GM08714 (cell line): ENCODE measurements around the gene EIF5B.
"Not testable (repeated sequence)": the region's sequence is repeated elsewhere in the genome, so short reads cannot be mapped to it uniquely, and the experiment has no call there.

Experiments
- H3K4me3 ChIP-seq: fragments of 200-500 bp; sonication (Bioruptor generic); 2 replicates; pipeline ENCODE4 v1.5.1; 2014; ENCODE audit warnings: mild to moderate bottlenecking, low read length, inconsistent platforms
- ZNF274 ChIP-seq: IDR thresholded peaks from 2 replicates; pipeline ENCODE4 v1.6.1; 2012; ENCODE audit warnings: mild to moderate bottlenecking, low read depth, low read length

EIF5B gene

DNA sequence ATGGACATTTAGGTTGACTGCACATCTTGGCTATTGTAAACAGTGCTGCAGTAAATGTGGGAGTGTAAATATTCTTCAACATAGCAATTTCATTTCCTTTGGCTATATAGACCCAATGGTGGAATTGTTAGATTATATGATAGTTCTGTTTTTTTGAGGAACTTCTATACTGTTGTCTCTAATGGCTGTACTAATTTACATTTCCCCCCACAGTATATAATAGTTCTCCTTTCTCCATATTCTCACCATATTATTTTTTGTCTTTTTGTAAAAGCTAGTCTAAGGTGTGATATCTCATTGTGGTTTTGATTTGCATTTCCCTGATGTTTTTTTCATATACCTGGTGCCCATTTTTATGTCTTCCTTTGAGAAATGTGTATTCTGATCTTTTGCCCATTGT lies 13.0 kb downstream of the EIF5B start:
- no peak overlapping the region for H3K4me3 ChIP-seq
- TF ChIP-seq ZNF274, result no peak

DNA sequence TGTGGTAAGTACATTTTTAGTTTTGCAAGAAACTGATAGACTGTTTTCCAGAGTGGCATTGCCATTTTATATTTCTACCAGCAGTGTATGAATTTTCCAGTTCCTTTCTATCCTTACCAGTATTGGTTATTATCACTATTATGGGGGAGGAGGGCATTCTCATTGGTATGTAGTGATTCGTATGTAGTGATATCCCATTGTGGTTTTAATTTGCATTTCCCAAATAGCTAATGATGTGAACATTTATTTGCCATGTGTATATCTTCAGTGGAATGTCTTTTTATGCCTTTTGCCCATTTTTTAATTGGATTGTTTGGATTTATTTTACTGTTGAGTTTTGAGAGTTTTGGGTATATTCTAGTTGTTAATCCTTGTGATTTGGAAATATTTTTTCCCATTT lies 16.9 kb downstream of the EIF5B start:
- no peak overlapping the region for H3K4me3 ChIP-seq
- no peak for TF ChIP-seq ZNF274

DNA sequence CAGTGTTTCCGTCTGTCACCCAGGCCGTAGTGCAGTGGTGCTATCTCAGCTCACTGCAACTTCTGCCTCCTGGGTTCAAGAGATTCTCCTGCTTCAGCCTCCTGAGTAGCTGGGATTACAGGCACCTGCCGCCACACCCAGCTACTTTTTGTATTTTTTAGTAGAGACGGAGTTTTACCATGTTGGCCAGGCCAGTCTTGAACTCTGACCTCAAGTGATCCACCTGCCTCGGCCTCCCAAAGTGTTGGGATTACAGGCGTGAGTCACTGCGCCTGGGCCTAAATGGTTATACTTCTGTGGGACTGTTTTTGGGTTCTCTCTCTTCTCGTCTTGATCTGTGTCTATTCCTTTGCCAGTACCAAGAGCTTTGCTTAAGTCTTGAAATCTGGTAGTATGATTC lies 17.6 kb downstream of the EIF5B start:
- not testable (repeated sequence) for H3K4me3 ChIP-seq

DNA sequence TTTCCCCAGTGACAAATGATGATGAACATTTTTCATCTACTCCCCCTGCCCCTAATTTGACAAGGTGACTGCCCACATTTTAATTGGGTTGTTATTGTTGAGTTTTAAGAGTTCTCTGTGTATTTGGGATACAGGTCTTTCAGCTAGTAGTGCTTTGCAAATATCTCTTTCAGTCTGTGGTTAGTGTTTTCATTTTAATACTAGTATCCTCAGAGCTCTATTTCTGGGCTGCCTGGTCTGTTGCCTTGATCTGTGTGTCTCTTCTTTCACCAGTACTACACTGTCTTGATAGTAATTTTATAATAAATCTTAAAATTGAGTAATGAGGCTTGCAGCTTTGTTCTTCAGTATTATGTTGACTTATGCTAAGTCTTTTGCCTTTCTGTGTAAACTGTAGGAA lies 19.7 kb downstream of the EIF5B start:
- TF ChIP-seq ZNF274, result no peak
- no peak overlapping the region for H3K4me3 ChIP-seq

DNA sequence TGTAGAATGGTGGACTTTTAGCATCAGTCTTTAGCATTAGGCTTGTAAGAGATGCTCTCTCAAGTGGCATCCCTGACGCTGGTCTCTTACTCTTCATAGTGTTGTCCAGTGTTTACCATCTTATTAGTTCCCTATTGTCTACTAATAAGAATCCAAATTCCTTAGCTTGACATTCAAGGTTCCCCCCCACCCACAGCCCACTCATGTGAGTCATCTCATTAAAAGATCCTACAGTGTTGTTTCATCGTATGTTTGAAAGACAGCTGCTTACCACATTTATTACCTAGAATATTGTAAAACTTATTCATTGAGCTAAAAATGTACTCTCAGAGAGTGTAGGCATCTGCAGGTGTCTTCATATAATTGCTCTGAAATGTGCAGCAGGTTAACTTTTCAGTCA lies 28.5 kb downstream of the EIF5B start:
- no peak overlapping the region for H3K4me3 ChIP-seq
- TF ChIP-seq ZNF274, result no peak

DNA sequence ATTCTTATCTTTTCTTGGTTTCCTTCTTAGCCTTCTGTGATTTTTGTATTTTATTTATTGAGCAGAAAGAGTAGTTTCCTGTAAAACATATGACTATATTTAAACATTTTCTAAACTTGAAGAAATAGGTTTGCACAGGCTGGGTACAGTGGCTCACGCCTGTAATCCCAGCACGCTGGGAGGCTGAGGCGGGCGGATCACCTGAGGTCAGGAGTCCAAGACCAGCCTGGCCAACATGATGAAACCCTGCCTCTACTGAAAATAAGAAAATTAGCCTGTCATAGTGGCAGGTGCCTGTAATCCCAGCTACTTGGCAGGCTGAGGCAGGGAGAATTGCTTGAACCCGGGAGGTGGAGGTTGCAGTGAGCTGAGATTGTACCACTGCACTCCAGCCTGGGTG lies 31.7 kb downstream of the EIF5B start:
- not testable (repeated sequence) for H3K4me3 ChIP-seq

DNA sequence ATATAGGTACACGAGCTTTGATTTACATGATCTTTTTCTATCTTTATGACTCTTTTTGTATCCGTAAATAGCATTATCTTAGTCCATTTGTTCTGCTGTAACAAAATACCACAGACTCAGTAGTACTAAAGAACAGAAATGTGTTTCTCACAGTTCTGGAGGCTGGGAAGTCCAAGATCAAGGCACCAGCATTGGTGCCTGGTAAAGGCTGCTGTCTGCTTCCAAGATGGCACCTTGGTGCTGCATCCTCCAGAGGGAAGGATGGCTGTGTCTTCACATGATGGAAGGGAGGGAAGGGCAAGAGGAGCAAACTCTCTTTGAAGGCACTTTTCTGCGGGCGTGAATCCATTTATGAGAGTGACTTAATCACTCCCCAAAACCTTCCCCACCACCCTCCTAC lies 36.0 kb downstream of the EIF5B start:
- no peak for TF ChIP-seq ZNF274
- H3K4me3 ChIP-seq, result no peak overlapping the region

DNA sequence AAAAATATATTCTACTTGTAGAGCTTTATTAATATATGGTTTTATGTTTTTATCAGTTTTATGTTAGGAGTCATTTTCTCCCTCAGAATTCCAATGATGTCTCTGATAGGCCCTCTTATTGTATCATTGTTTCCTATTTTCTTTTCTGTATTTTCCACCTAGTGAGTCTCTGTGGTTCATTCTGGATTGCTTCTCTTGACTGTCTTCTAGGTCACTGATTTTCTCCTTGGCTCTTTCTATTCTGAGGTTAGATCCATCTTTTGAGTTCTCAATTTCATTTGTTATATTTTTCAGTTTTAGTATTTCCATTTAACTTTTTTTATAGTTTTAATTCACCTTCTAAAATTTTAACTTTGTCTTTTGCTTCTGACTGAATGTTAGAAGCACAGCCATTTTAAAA lies 37.6 kb downstream of the EIF5B start:
- TF ChIP-seq ZNF274, result no peak

DNA sequence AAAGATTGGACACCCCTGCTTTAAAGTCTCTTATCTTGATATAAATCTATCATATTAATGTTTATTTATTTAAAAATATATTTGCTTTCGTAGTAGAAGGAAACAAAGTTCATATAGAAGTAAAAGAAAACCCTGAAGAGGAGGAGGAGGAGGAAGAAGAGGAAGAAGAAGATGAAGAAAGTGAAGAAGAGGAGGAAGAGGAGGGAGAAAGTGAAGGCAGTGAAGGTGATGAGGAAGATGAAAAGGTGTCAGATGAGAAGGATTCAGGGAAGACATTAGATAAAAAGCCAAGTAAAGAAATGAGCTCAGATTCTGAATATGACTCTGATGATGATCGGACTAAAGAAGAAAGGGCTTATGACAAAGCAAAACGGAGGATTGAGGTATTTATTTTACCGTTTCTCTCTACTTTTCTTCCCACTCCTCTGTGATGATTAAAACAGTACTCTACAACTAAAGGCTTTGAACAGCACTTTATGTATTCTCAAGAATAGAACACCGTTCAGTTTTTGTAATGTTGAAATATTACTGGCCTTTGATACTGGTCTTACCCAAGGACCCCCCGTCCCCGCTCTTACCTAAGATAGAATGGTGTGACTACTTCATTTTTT lies 39.2 kb downstream of the EIF5B start:
- no peak overlapping the region for H3K4me3 ChIP-seq
- no peak for TF ChIP-seq ZNF274

More for the DNA sequence above, 37.6 kb downstream of the EIF5B start:
- H3K4me3 ChIP-seq, result no peak overlapping the region

DNA sequence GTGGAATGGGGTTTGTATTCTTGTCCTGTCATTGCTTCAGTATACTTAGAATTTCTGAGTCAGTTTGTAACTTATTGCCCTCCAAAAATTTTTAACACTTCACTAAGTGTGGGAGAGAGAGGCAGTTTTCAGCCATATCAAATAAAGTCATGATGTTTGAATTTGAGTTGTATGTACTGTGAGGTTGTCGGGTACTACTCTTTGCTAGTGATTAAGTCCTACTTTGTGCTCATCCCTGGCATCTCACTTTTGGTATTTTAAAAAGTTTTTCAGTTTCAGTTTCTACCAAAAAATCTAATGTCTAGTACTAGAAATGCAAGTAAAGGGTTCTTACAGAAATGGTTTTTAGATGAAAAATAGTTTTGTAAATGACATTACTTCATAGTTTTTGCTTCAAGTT lies 40.7 kb downstream of the EIF5B start:
- no peak for TF ChIP-seq ZNF274
- no peak overlapping the region for H3K4me3 ChIP-seq

DNA sequence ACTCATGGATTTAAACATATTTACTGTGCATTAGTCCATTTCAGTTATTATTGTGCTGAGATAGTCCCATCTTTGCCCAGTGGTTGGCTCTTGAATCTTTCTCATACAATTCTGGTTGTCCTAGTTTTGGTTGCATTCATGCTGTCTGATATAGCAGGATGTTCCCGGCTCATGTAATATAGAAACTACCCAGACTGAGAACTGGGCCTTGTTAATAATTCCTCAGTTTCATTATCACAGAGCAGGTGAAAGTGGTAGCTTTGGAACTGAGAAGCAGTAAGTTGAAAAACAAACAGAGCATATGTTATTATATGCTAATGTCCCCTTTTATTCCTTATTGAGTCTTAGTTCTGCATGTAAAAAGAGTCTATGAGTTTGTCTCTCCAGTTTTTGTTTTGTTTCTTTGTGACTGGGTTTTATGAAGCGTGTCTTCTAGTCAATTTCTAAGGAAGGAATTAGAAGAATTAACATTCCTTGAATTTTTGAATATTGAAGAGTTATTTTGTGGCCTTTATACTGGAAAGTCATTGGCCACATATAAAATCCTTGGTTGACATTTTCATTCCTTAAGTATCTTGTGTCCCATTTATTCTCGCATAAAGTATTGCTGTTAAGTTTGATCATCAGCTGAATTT lies 43.3 kb downstream of the EIF5B start:
- TF ChIP-seq ZNF274, result no peak
- H3K4me3 ChIP-seq, result no peak overlapping the region

DNA sequence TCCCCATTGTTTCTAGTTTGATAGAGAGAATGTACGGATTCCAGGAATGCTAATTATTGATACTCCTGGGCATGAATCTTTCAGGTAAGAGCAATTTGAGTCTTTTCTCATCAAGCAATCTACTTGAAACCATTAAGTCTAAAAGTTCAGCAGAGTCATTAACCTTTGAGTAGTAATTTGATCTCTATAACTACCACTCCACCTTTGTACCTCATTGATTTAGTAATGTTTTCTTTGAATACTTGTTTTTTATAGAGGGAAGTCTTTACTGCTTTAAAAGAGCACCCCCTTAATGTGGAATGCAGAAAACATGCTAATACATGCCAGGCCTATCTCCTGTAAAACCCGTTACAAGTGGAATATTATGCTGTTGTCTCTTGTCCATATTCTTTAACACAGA lies 45.0 kb downstream of the EIF5B start:
- H3K4me3 ChIP-seq, result no peak overlapping the region
- TF ChIP-seq ZNF274, result no peak

DNA sequence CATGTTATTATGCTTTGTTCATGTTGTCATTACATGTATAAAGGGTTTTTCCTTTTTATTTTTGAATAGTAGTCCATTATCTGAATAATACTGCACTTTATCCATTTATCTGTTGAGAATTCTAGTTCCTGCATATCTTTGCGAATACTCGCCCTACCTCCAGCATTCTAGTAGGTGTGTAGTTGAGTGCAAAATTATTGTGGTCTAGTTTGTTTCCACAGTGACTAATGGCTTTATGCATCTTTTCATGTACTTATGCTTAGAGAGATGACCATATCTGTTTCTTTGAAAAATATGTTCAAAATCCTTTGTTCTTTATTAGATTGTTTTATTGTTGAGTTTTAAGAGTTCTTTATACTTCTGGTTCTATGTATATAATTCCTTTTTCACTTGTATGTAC lies 48.8 kb downstream of the EIF5B start:
- TF ChIP-seq ZNF274, result no peak
- no peak overlapping the region for H3K4me3 ChIP-seq

DNA sequence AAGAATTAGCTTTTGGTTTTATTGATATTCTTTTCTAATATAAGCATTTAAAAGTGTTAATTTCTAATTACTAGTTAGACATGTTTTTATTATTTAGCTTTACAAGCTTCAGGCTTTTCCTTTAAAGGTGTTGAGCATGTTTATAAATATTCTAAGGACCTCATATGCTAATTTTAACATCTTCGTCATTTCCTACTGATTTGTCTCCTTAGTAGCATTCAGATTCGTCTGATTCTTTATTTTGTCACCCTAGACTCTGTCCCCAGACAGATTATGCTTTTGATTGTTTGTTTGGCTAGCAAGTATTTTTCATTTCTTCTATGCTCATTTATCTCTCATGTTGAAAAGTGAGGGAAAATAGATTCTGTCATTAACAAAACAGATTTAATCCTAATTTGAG lies 51.7 kb downstream of the EIF5B start:
- no peak for TF ChIP-seq ZNF274
- H3K4me3 ChIP-seq, result no peak overlapping the region

DNA sequence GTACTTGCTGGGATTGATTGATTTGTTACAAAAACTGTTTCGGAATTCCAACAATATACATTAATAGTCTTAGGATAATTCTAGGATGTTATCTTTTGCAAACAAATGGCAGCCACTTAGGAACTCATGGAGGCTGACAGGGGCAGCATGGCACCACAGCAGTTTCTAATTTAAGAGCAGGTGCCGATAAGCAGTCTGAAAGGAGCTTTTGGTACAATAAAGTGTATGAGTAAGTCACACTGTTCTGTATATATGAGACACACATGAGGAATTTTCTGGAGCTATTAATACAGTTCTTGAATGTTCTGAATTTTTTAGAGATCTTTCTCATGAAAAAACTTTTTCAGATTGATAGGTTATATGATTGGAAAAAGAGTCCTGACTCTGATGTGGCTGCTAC lies 52.2 kb downstream of the EIF5B start:
- no peak overlapping the region for H3K4me3 ChIP-seq
- no peak for TF ChIP-seq ZNF274

DNA sequence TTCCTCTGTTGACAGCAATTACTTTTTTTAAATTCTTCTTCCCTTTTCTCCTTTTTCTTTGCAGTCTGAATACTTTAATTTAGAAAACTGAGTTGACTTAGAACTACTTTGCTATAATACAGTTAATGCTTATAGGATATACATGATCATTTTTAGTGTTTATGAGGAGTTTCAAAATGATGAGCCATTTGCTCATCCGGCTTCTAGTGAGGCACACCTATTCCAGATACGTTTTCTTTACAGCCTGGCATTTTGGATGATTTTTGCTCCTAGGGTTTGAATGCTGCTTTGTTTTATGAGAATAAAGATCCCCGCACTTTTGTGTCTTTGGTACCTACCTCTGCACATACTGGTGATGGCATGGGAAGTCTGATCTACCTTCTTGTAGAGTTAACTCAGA lies 52.8 kb downstream of the EIF5B start:
- no peak for TF ChIP-seq ZNF274
- no peak overlapping the region for H3K4me3 ChIP-seq

DNA sequence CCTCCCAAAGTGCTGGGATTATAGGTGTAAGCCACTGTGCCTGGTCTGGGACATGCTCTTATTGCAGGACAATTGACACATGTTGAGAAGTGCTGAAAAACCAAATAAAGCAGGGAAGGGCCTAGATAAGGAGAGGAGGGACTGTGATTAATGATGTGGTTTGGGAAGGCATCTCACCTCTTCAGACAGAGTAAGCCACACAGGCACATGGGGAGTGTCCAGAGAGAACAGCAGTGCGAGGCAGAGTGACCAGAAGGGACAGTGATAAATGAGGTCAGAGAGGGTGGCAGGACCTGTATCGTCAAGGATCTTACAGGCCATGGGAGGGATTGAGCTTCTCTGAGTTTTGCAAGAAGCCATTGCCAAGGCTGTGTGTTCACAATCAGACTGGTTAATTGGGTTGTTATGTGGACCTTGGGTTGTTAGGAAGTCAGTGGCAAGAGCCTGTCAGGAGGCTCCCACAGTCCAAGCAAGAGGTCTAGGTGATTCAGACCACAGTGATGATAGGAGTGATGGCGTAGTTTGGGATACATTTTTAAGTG lies 58.5 kb downstream of the EIF5B start:
- no peak overlapping the region for H3K4me3 ChIP-seq
- no peak for TF ChIP-seq ZNF274
